AG09309 (cell line): ENCODE measurements around the gene FOS.

Source experiments
- DNase-seq: peaks from one replicate; pipeline ENCODE4 v3.0.0-alpha.2; 2010; ENCODE audit warnings: low read depth
- H3K4me3 ChIP-seq: 2 replicates; pipeline ENCODE4 v1.5.1; 2011; ENCODE audit warnings: mild to moderate bottlenecking, low read depth, low read length, moderate library complexity; ENCODE audit not compliant: control insufficient read depth
- CTCF ChIP-seq: IDR thresholded peaks from 2 replicates; pipeline ENCODE4 v1.5.1; 2011; ENCODE audit warnings: mild to moderate bottlenecking, low read depth, low read length, inconsistent platforms; ENCODE audit not compliant: insufficient read depth, control insufficient read depth; ENCODE audit errors: missing control alignments

FOS gene

GRCh38 chr14:75313294-75313693 lies 34.7 kb downstream of the FOS start:
- TF ChIP-seq CTCF = no peak
- no peak overlapping the region for H3K4me3 ChIP-seq
- DNase-seq = no peak

DNA sequence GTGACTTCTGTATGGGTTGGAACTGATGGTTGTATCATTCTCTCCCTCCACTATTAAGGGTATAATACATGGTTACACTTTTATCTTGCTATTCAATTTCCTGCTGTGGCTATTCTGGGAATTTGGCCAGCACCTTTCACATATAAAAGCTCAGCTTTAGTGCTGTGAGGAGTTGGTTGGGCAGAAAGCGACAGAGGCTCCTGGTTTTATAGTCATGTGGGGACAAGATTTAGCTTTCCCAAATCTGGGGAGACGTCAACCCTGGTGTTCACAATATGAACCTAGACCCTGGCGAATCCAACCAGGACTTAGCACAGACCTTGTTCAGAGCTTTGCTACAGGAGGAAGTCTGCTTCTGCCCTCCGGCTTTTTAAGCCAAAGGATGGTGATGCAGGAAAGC lies 36.5 kb downstream of the FOS start:
- no peak for DNase-seq
- H3K4me3 ChIP-seq = no peak overlapping the region

DNA sequence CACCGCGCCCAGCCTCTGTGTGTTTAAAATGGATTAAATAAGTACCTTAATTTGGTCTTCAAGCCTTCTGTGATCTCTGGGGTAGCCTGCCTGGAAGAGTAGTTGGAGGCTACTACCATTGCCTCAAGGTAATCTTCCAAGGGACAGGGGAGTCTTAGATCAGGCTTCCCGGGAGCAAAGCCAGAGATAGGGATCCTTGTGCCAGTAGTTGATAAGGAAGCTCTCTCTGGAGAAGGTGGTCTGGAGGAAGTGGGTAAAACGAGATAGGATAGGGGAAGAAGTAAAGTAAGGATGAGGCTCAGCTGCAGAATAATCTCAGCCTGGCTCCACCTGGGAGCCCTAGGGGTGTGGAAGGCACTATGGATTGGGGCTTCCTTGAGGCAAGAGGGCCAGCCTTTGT lies 38.5 kb downstream of the FOS start:
- TF ChIP-seq CTCF = no peak
- no peak for DNase-seq
- no peak overlapping the region for H3K4me3 ChIP-seq

More for the DNA sequence above, 36.5 kb downstream of the FOS start:
- no peak for TF ChIP-seq CTCF

DNA sequence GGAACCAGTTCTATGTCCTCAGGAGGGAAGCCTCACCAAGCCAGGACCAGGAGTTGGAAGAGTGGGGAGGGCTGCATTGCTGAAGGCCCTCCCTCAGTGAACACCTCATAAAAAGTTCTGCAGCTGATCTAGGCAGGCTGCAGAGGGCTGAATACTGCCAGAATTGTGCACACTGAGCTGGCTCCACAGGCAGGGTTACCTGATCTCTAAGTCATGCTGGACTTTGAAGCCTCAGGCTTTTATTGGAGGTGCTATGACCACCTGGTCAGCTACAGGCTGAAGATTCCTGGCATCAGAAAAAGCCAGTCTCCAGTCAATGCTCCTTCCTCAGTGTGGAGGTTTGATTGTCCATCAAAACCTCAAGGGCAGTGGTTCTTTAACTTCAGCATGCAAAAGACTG lies 39.7 kb downstream of the FOS start:
- TF ChIP-seq CTCF = no peak
- no peak for DNase-seq
- H3K4me3 ChIP-seq = no peak overlapping the region

DNA sequence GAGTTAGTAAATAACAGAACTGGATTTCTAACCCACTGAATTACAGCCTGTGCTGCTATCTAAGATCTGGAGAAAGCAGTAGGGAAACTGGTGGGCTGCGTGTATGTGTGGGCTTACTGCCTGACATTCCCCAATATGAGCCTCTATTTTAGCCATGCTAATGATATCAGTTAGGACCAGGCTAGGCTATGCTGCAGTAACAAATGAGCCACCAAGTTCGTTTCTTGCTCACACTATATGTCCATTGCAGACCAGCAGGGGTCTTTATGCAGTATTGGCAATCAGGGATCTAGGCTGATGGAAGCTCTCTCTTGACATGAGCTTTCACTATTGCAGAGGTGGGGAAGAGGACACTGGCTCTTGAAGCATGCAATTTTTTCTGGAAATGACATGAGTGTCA lies 40.4 kb downstream of the FOS start:
- H3K4me3 ChIP-seq = no peak overlapping the region
- DNase-seq = no peak
- TF ChIP-seq CTCF = no peak

DNA sequence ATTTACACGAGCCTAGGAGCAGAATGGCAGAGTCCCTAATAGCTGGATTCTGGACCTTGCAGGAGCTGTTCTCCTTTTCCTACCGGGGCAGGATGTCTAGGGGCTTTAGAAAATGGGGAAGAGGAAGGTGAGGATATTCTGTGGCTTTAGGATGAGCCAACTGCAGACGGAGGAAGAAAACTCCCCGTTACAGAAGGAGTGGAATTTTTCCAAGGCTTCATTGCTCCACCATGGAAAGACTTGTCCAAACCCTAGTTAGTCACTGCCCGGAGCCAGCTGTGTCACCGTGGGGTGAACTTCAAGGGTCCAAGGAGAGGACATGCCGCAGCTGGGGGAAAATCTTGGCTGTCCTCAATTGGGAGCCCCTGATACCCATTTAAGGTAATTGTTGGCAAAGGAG lies 41.6 kb downstream of the FOS start:
- H3K4me3 ChIP-seq = no peak overlapping the region
- DNase-seq = no peak
- TF ChIP-seq CTCF = no peak

GRCh38 chr14:75322746-75323145 lies 44.1 kb downstream of the FOS start:
- TF ChIP-seq CTCF = no peak
- no peak overlapping the region for H3K4me3 ChIP-seq
- DNase-seq = no peak
